ENCODE measurements around the gene RELN. TPM values are rescaled to one million over a fixed set of nuclear protein-coding genes. Genes with fewer than 3 reads are reported as not detected.

RELN gene
- total and polyA plus RNA-seq, 3 donors from 2014 or later, result 3.8 to 5.8 (median 5.2) TPM

DNA sequence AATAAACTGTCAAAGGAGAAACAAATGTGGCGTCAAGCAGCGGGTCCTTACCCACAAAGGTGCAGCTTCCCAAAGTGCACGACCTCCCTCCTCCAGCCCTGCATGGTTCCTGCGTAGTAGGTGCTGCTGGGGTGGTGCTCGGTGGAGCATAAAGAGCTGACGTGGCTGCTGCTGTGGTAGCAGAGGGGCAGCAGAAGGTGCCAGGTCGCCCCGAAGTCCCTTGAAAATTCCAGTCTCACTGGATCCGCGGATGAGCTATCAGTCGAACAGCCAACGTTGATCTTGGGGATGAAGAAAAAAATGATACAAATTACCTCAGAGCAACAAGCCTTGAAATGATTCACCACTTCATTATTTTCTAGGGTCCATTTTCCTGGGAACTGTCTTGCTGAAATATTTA, 438.4 kb downstream of the RELN start:
- Histone ChIP-seq H3K9me3 (no peaks in the 10 kb centered on the region), H3K4me1 (no peaks in the 10 kb centered on the region), H3K27ac (no peak overlapping the region), H3K4me3 (no peak overlapping the region), H3K36me3 (ENCODE audit: low read depth, missing control alignments) (no peaks in the 10 kb centered on the region), H3K27me3 (no peaks in the 10 kb centered on the region)
- no peak for DNase-seq
- intact Hi-C loops (cut with DNase I; ENCODE audit: low total_unique reads), result no loop called here
- TF ChIP-seq POLR2A (IDR thresholded peaks at IDR 0.05), result no peak
- TF ChIP-seq, protein P1, sequence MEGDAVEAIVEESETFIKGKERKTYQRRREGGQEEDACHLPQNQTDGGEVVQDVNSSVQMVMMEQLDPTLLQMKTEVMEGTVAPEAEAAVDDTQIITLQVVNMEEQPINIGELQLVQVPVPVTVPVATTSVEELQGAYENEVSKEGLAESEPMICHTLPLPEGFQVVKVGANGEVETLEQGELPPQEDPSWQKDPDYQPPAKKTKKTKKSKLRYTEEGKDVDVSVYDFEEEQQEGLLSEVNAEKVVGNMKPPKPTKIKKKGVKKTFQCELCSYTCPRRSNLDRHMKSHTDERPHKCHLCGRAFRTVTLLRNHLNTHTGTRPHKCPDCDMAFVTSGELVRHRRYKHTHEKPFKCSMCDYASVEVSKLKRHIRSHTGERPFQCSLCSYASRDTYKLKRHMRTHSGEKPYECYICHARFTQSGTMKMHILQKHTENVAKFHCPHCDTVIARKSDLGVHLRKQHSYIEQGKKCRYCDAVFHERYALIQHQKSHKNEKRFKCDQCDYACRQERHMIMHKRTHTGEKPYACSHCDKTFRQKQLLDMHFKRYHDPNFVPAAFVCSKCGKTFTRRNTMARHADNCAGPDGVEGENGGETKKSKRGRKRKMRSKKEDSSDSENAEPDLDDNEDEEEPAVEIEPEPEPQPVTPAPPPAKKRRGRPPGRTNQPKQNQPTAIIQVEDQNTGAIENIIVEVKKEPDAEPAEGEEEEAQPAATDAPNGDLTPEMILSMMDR (IDR thresholded peaks at IDR 0.05), result no peak
- 90 to 95% methylated on average over 12 of the region's 12 CpGs for WGBS, 2 donors

DNA sequence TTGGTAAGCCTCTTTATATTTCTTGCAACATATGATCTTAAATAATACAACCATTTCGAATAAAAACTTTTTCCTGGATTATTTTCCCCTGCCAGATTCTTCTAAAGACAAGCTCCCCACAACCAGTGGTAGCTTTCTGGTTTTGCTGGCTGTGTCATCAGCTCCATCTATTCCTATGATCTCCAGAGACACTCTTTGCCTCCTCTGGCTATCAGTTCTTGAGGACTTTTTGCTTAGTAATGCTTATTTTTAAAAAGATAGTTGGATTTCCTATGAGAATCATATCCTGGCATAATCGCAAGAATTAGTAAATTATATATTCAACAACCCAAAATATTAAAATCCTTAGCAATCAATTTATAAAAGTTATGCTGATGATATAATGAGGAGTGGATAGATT, 439.7 kb downstream of the RELN start:
- no peak overlapping the region for H3K27ac ChIP-seq
- H3K4me3 ChIP-seq, result no peak overlapping the region
- WGBS, 2 donors, result 83 to 85% methylated on average over 2 of the region's 2 CpGs
- no peaks in the 10 kb centered on the region for H3K36me3 ChIP-seq (ENCODE audit: low read depth, missing control alignments)
- no peak for DNase-seq
- TF ChIP-seq, protein P1 (IDR thresholded peaks at IDR 0.05), result no peak
- TF ChIP-seq POLR2A (IDR thresholded peaks at IDR 0.05), result no peak
- H3K27me3 ChIP-seq, result no peaks in the 10 kb centered on the region
- no peaks in the 10 kb centered on the region for H3K9me3 ChIP-seq
- intact Hi-C loops (cut with DNase I; ENCODE audit: low total_unique reads), result no loop called here
- H3K4me1 ChIP-seq, result no peaks in the 10 kb centered on the region

DNA sequence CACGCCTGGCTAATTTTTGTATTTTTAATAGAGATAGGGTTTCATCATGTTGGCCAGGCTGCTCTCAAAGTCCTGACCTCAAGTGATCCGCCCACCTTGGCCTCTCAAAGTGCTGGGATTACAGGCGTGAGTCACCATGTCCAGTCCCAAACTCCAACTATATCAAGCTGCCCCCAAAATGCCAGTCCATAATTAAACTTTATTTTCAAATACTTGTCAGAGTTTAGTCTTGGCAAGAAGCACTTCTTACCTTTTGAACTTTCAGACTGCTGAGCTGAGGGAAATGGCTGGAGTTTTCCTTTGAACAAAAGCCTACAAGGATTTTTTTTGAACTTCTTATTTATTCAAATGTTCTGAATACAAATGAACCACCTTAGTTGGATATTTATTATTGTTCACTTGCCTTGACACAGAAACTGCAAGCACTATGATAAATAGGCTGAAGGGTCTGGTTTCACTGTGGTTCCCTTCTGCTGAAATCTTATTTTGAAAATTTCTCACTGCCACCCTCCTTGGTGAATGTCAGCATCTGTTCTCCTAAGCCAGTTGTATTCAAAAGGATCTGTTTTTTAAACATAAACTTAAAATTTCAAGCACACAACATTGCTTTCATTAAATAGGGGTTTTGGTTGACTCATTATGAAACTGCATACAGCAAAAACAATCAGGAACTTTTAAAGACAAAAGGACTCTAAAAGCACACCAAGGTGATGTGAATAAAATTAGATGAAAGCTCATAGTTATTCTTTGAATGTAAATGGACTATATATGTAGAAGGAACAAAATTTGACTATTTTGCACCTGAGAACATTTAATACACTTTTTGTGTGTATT, 441.8 kb downstream of the RELN start:
- H3K4me1 ChIP-seq, result no peaks in the 10 kb centered on the region
- intact Hi-C loops (cut with DNase I; ENCODE audit: low total_unique reads), result no loop called here
- H3K27ac ChIP-seq, result no peak overlapping the region
- DNase-seq, result no peak
- H3K27me3 ChIP-seq, result no peaks in the 10 kb centered on the region
- H3K36me3 ChIP-seq (ENCODE audit: low read depth, missing control alignments), result no peaks in the 10 kb centered on the region
- TF ChIP-seq, protein P1 (IDR thresholded peaks at IDR 0.05), result no peak
- TF ChIP-seq POLR2A (IDR thresholded peaks at IDR 0.05), result no peak
- H3K4me3 ChIP-seq, result no peak overlapping the region
- H3K9me3 ChIP-seq, result no peaks in the 10 kb centered on the region
- 83 to 85% methylated on average over 3 of the region's 3 CpGs for WGBS, 2 donors

DNA sequence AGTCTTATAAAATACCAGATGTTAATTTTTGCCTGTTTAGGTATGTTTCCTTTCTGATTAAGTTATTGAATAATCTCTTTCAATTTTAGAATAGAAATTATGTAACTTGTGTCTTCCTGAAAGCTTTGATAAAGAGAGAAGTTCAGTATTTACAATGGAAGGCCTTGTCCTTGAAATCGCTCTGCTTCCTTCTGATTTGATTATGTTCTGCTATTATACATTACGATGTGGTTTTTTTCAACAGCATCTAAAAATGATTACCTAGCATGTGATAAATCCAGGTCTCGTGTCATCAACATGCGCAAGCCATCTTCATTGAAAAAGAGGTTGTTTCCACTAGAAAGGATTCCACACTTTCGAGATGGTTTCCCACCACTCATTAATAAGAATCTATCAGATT, 447.0 kb downstream of the RELN start:
- no peak overlapping the region for H3K27ac ChIP-seq
- no peak for DNase-seq
- no peaks in the 10 kb centered on the region for H3K36me3 ChIP-seq (ENCODE audit: low read depth, missing control alignments)
- H3K4me3 ChIP-seq, result no peak overlapping the region
- WGBS, 2 donors, result 46 to 69% methylated on average over 5 of the region's 5 CpGs
- H3K9me3 ChIP-seq, result no peaks in the 10 kb centered on the region
- TF ChIP-seq, protein P1 (IDR thresholded peaks at IDR 0.05), result no peak
- TF ChIP-seq POLR2A (IDR thresholded peaks at IDR 0.05), result no peak
- no peaks in the 10 kb centered on the region for H3K4me1 ChIP-seq
- intact Hi-C loops (cut with DNase I; ENCODE audit: low total_unique reads), result no loop called here
- no peaks in the 10 kb centered on the region for H3K27me3 ChIP-seq

DNA sequence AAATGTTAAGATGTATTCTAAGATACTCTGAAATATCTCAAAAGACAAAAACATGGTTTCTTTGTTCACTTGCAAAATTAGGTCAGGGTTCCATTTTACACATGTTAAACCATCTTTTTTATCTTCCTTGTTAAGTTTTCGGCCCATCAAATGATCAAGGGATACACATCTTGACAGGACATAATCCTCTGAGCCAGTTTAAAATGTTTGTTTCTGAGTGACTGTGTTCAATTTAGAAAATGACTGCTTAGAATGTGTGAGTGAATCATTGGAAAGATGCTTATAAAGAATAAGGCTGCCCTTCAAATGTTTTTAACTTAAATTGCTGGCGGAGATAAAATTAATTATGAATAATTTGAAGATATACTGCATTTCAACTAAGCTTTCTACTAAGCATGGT, 447.5 kb downstream of the RELN start:
- H3K27me3 ChIP-seq, result no peaks in the 10 kb centered on the region
- no peak overlapping the region for H3K27ac ChIP-seq
- no peak overlapping the region for H3K4me3 ChIP-seq
- H3K9me3 ChIP-seq, result no peaks in the 10 kb centered on the region
- no peak for TF ChIP-seq POLR2A (IDR thresholded peaks at IDR 0.05)
- intact Hi-C loops (cut with DNase I; ENCODE audit: low total_unique reads), result no loop called here
- H3K4me1 ChIP-seq, result no peaks in the 10 kb centered on the region
- no peak for DNase-seq
- 64 to 76% methylated on average over 2 of the region's 2 CpGs for WGBS, 2 donors
- H3K36me3 ChIP-seq (ENCODE audit: low read depth, missing control alignments), result no peaks in the 10 kb centered on the region

Data from testis (tissue), 3 donors.